Vagina (tissue), 2 donors: ENCODE measurements around the gene CDK6. TPM values are rescaled to one million over a fixed set of nuclear protein-coding genes. Genes with fewer than 3 reads are reported as not detected.

Experiments
- DNase-seq, 2 donors: peaks; one replicate each; pipeline ENCODE4 v3.0.0-alpha.2; 2017; ENCODE audit errors: extremely low spot score in 2 of 2
- H3K27ac ChIP-seq: fragments of 200-600 bp; sonication (generic); one replicate; pipeline ENCODE4 v1.5.1; 2019
- H3K27me3 ChIP-seq: fragments of 200-600 bp; sonication (generic); one replicate; pipeline ENCODE4 v1.5.1; 2019
- H3K36me3 ChIP-seq, 2 donors: fragments of 200-600 bp; sonication (generic); one replicate each; pipeline ENCODE4 v1.5.1; 2017 to 2019
- H3K4me1 ChIP-seq: fragments of 200-600 bp; sonication (generic); one replicate; pipeline ENCODE4 v1.5.1; 2019
- H3K4me3 ChIP-seq, 2 donors: fragments of 200-600 bp; sonication (generic); 1 replicate in 1 of 2; 2 replicates in 1 of 2; pipeline ENCODE4 v1.5.1; 2016 to 2019
- H3K9me3 ChIP-seq: fragments of 200-600 bp; sonication (generic); one replicate; pipeline ENCODE4 v1.5.1; 2019
- POLR2A ChIP-seq, 2 donors: fragments of 450-650 bp; IDR thresholded peaks; one replicate each; pipeline ENCODE4 v1.6.1; 2017; ENCODE audit warnings: antibody characterized with exemption in 2 of 2, mild to moderate bottlenecking in 2 of 2, moderate library complexity in 2 of 2
- POLR2AphosphoS5 ChIP-seq, 2 donors: sonication (generic); formaldehyde crosslinking; IDR thresholded peaks; one replicate each; pipeline ENCODE4 v1.9.0; 2017; ENCODE audit warnings: antibody characterized with exemption in 2 of 2, mild to moderate bottlenecking in 2 of 2, low read depth in 1 of 2; ENCODE audit not compliant: insufficient read depth in 1 of 2
- intact Hi-C: fragments of 100-400 bp; cut with DNase I; formaldehyde crosslinking; loops from one replicate; pipeline ENCODE4 v1.15.1; 2023
- total RNA-seq: library from RNA; depleted of rRNA; stranded (reverse); fragments of >200 nt; gene quantifications from one replicate; pipeline ENCODE4 v1.2.3, GENCODE V29; 2016
- TF ChIP-seq, protein P1 (sequence below), 3 experiments: fragments of 450-650 bp in 2 of 3; fragments of 200-600 bp in 1 of 3; sonication (generic) in 1 of 3; IDR thresholded peaks; one replicate each; pipeline ENCODE4 v1.5.1; 2017 to 2019; ENCODE audit warnings: antibody characterized with exemption in 3 of 3, mild to moderate bottlenecking in 2 of 3, moderate library complexity in 2 of 3

Gene CDK6
- total RNA-seq, 1 donor from 2014 or later = 20.6 TPM

DNA sequence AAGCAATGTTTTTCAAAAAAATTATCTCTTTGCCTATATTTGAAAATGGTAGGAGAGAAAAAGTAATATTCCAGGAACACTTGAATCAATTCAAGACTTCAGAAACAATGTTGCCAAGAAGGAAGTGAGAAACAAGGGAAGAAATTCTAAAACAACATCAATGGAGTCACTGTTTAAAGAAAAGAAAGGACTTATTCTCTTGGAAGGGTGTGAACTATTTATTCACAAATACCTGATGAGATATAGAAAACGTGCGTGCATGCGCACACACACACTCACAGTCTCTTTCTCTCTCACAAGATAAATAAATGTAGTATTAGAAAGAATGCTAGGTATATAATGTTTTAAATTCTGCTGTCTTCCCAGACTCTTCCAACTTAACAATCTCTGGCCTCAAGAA is 128.9 kb downstream of the CDK6 start:
- H3K4me3 ChIP-seq = no peak overlapping the region
- DNase-seq = no peak
- H3K27me3 ChIP-seq = no peaks in the 10 kb centered on the region
- TF ChIP-seq POLR2A (IDR thresholded peaks at IDR 0.05) (no peak), POLR2AphosphoS5 (IDR thresholded peaks at IDR 0.05; ENCODE audit: insufficient read depth in 1 of 2, low read depth in 1 of 2) (no peak)
- TF ChIP-seq, protein P1, sequence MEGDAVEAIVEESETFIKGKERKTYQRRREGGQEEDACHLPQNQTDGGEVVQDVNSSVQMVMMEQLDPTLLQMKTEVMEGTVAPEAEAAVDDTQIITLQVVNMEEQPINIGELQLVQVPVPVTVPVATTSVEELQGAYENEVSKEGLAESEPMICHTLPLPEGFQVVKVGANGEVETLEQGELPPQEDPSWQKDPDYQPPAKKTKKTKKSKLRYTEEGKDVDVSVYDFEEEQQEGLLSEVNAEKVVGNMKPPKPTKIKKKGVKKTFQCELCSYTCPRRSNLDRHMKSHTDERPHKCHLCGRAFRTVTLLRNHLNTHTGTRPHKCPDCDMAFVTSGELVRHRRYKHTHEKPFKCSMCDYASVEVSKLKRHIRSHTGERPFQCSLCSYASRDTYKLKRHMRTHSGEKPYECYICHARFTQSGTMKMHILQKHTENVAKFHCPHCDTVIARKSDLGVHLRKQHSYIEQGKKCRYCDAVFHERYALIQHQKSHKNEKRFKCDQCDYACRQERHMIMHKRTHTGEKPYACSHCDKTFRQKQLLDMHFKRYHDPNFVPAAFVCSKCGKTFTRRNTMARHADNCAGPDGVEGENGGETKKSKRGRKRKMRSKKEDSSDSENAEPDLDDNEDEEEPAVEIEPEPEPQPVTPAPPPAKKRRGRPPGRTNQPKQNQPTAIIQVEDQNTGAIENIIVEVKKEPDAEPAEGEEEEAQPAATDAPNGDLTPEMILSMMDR (IDR thresholded peaks at IDR 0.05) = no peak
- no peaks in the 10 kb centered on the region for H3K9me3 ChIP-seq
- intact Hi-C loops = no loop called here
- no peaks in the 10 kb centered on the region for H3K4me1 ChIP-seq
- H3K27ac ChIP-seq = no peak overlapping the region
- H3K36me3 ChIP-seq = no peaks in the 10 kb centered on the region

DNA sequence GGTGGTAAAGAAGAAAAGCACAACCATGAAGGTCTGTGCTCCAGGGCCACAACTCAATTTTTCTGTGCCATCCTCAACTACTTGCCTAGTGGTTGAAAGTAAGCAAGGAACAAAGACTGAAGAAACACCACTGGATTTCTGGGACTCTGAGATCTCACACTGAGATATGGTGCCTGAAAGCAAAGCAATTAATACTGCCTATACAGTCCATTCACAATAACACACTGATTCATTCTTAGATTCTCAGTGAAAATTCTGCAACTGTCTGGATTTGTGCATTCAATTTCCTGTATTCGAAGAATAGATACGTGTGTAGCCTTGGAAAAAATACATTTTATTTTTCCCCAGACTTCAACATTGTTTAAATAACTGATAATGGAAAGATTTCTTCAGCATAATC is 129.8 kb downstream of the CDK6 start:
- intact Hi-C loops = no loop called here
- no peaks in the 10 kb centered on the region for H3K27me3 ChIP-seq
- no peak overlapping the region for H3K27ac ChIP-seq

DNA sequence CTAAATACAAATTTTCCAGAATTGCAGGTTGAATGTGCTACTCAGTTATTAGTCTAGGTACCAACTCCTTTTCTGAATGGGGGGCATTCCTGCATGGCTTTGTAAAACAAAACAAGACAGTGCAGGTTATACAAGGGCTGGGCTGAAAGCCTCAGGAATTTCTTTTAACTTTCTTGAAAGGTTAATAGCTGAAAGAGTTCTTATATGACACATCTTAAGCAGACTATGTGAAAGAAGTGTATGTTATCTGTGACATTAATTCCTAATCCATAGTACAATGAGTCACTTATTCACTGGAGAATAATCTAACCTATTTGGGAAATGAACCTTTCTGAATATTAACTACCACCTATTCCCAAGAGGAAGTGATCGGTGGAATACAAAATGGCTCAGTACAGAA is 130.5 kb downstream of the CDK6 start:
- no peak for DNase-seq
- Histone ChIP-seq H3K9me3 (no peaks in the 10 kb centered on the region), H3K27ac (no peak overlapping the region), H3K36me3 (no peaks in the 10 kb centered on the region), H3K27me3 (no peaks in the 10 kb centered on the region), H3K4me3 (no peak overlapping the region), H3K4me1 (no peaks in the 10 kb centered on the region)
- TF ChIP-seq POLR2A (IDR thresholded peaks at IDR 0.05) = no peak
- TF ChIP-seq, protein P1 (IDR thresholded peaks at IDR 0.05) = no peak
- TF ChIP-seq POLR2AphosphoS5 (IDR thresholded peaks at IDR 0.05; ENCODE audit: insufficient read depth in 1 of 2, low read depth in 1 of 2) = no peak
- intact Hi-C loops = no loop called here

More for the DNA sequence above, 129.8 kb downstream of the CDK6 start:
- DNase-seq = no peak
- Histone ChIP-seq H3K4me3 (no peak overlapping the region), H3K4me1 (no peaks in the 10 kb centered on the region), H3K9me3 (no peaks in the 10 kb centered on the region), H3K36me3 (no peaks in the 10 kb centered on the region)
- TF ChIP-seq, protein P1 (IDR thresholded peaks at IDR 0.05) = no peak
- TF ChIP-seq POLR2A (IDR thresholded peaks at IDR 0.05) (no peak), POLR2AphosphoS5 (IDR thresholded peaks at IDR 0.05; ENCODE audit: insufficient read depth in 1 of 2, low read depth in 1 of 2) (no peak)

DNA sequence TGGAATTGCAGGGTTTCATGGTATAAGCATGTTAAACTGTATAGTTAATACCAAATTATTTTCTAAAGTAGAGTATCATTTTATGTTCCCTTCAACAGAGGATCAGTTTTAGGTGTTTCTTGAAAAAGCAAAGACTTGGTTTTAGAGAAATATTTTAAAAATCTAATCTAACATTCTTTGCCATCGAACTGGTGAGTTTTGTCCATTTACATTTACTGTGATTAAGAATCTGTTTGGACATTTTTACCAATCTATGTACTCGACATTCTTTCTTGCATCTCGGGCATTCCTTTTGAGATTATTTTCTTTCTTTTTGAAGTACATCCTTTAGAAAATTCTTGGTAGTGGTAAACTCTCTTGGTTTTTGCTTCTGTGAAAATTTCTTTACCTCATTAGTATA is 131.5 kb downstream of the CDK6 start:
- Histone ChIP-seq H3K27ac (no peak overlapping the region), H3K36me3 (no peaks in the 10 kb centered on the region), H3K4me3 (no peak overlapping the region), H3K4me1 (no peaks in the 10 kb centered on the region), H3K27me3 (no peaks in the 10 kb centered on the region), H3K9me3 (no peaks in the 10 kb centered on the region)
- intact Hi-C loops = no loop called here
- TF ChIP-seq, protein P1 (IDR thresholded peaks at IDR 0.05) = no peak
- DNase-seq = no peak

DNA sequence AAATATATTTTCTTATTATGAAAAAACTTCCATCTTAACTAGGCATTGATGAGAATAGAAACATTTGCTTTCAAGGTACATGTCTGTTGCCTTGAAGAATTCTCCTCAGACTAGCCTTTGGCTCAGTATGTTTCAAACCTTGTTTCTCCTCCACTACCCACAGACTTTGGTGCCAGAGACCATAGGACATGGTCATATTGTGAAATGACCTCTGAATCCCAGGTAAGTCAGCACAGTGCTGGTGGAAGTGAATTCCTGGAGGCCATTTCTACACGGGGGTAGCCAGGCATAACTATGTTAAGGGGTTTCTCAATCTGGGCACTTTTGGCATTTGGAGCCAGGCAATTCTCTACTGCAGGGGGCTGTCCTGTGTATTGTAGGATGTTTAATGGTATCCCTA is 133.8 kb downstream of the CDK6 start:
- no peaks in the 10 kb centered on the region for H3K36me3 ChIP-seq
- H3K27me3 ChIP-seq = no peaks in the 10 kb centered on the region
- no peak overlapping the region for H3K4me3 ChIP-seq
- intact Hi-C loops = no loop called here
- H3K27ac ChIP-seq = no peak overlapping the region
- peaks cover 18% of the 10 kb centered on the region for H3K4me1 ChIP-seq
- H3K9me3 ChIP-seq = no peaks in the 10 kb centered on the region
- DNase-seq = no peak
- no peak for TF ChIP-seq POLR2AphosphoS5 (IDR thresholded peaks at IDR 0.05; ENCODE audit: insufficient read depth in 1 of 2, low read depth in 1 of 2)
- TF ChIP-seq, protein P1 (IDR thresholded peaks at IDR 0.05) = no peak
- TF ChIP-seq POLR2A (IDR thresholded peaks at IDR 0.05) = no peak
